ENCODE data around the gene TICAM2.

The TICAM2 gene

GRCh38 chr5:115599502-115599901 lies 2.8 kb downstream of the TICAM2 start:
- Histone ChIP-seq H3K4me1 (ENCODE audit: control extremely low read depth in 1 of 4, control insufficient read depth in 4 of 4, insufficient read depth in 4 of 4, low read length in 3 of 4) (peaks cover 15 to 33% (median 19%) of the 10 kb centered on the region in 4 experiments), H3K36me3 (ENCODE audit: control insufficient read depth in 4 of 4, insufficient read depth in 4 of 4, low read length in 3 of 4) (no peaks in the 10 kb centered on the region), H3K4me3 (ENCODE audit: control insufficient read depth in 1 of 7, extremely low read depth in 1 of 7, insufficient read depth in 4 of 7, low read depth in 2 of 7, low read length in 6 of 7) (no peak overlapping the region), H3K27ac (ENCODE audit: insufficient read depth in 1 of 2, low read depth in 1 of 2, low read length in 2 of 2, poor library complexity in 1 of 2, severe bottlenecking in 2 of 2) (no peak overlapping the region), H3K9me3 (ENCODE audit: control extremely low read depth in 1 of 5, control insufficient read depth in 4 of 5, insufficient read depth in 2 of 5, low read depth in 1 of 5, low read length in 4 of 5) (no peaks in the 10 kb centered on the region), H3K27me3 (replicated peaks in 2 of 5; ENCODE audit: control insufficient read depth in 4 of 5, insufficient read depth in 5 of 5, low read length in 4 of 5) (no peaks in the 10 kb centered on the region)
- ChIA-PET POLR2A (no interaction called here), CTCF (interaction anchor here (1.4 to 2.9 kb wide), 2 partner anchors 8 to 290 kb away, joined by 5 to 7 read pairs; no protein-coding TSS in a partner anchor)
- 100% methylated on average over 1 of the region's 1 CpG for WGBS (ENCODE audit: insufficient coverage)
- DNase-seq = peak in 2 of 3 donors; percentile 17 to 46

GRCh38 chr5:115594128-115595047 lies 7.9 kb downstream of the TICAM2 start:
- WGBS (ENCODE audit: insufficient coverage) = 100% methylated on average over 1 of the region's 2 CpGs
- H3K27me3 ChIP-seq (replicated peaks in 2 of 5; ENCODE audit: control insufficient read depth in 4 of 5, insufficient read depth in 5 of 5, low read length in 4 of 5) = no peaks in the 10 kb centered on the region

GRCh38 chr5:115589043-115589442 lies 13.2 kb downstream of the TICAM2 start:
- H3K9me3 ChIP-seq (ENCODE audit: control extremely low read depth in 1 of 5, control insufficient read depth in 4 of 5, insufficient read depth in 2 of 5, low read depth in 1 of 5, low read length in 4 of 5) = no peaks in the 10 kb centered on the region
- no peaks in the 10 kb centered on the region for H3K36me3 ChIP-seq (ENCODE audit: control insufficient read depth in 4 of 4, insufficient read depth in 4 of 4, low read length in 3 of 4)
- no peak for DNase-seq
- ChIA-PET POLR2A (no interaction called here), CTCF (interaction anchor here (3.8 to 4.0 kb wide), 2 partner anchors 14 to 280 kb away, joined by 16 to 26 read pairs; no protein-coding TSS in a partner anchor)
- H3K27ac ChIP-seq (ENCODE audit: insufficient read depth in 1 of 2, low read depth in 1 of 2, low read length in 2 of 2, poor library complexity in 1 of 2, severe bottlenecking in 2 of 2) = no peak overlapping the region
- no CpG with 5 or more reads among the region's 3 CpGs for WGBS (ENCODE audit: insufficient coverage)
- no peak overlapping the region for H3K4me3 ChIP-seq (ENCODE audit: control insufficient read depth in 1 of 7, extremely low read depth in 1 of 7, insufficient read depth in 4 of 7, low read depth in 2 of 7, low read length in 6 of 7)
- H3K4me1 ChIP-seq (ENCODE audit: control extremely low read depth in 1 of 4, control insufficient read depth in 4 of 4, insufficient read depth in 4 of 4, low read length in 3 of 4) = no peaks in the 10 kb centered on the region
- no peaks in the 10 kb centered on the region for H3K27me3 ChIP-seq (replicated peaks in 2 of 5; ENCODE audit: control insufficient read depth in 4 of 5, insufficient read depth in 5 of 5, low read length in 4 of 5)

More at GRCh38 chr5:115594128-115595047, 7.9 kb downstream of the TICAM2 start:
- ChIA-PET POLR2A (no interaction called here), CTCF (interaction anchor here (1.0 kb wide), 1 partner anchor 18 kb away, joined by 3 read pairs; no protein-coding TSS in a partner anchor)
- Histone ChIP-seq H3K36me3 (ENCODE audit: control insufficient read depth in 4 of 4, insufficient read depth in 4 of 4, low read length in 3 of 4) (no peaks in the 10 kb centered on the region), H3K27ac (ENCODE audit: insufficient read depth in 1 of 2, low read depth in 1 of 2, low read length in 2 of 2, poor library complexity in 1 of 2, severe bottlenecking in 2 of 2) (no peak overlapping the region), H3K4me1 (ENCODE audit: control extremely low read depth in 1 of 4, control insufficient read depth in 4 of 4, insufficient read depth in 4 of 4, low read length in 3 of 4) (peaks cover 0 to 3% (median 0%) of the 10 kb centered on the region in 4 experiments), H3K4me3 (ENCODE audit: control insufficient read depth in 1 of 7, extremely low read depth in 1 of 7, insufficient read depth in 4 of 7, low read depth in 2 of 7, low read length in 6 of 7) (no peak overlapping the region), H3K9me3 (ENCODE audit: control extremely low read depth in 1 of 5, control insufficient read depth in 4 of 5, insufficient read depth in 2 of 5, low read depth in 1 of 5, low read length in 4 of 5) (no peaks in the 10 kb centered on the region)
- no peak for DNase-seq

GRCh38 chr5:115588640-115589039 lies 13.6 kb downstream of the TICAM2 start:
- Histone ChIP-seq H3K36me3 (ENCODE audit: control insufficient read depth in 4 of 4, insufficient read depth in 4 of 4, low read length in 3 of 4) (no peaks in the 10 kb centered on the region), H3K4me1 (ENCODE audit: control extremely low read depth in 1 of 4, control insufficient read depth in 4 of 4, insufficient read depth in 4 of 4, low read length in 3 of 4) (no peaks in the 10 kb centered on the region), H3K27me3 (replicated peaks in 2 of 5; ENCODE audit: control insufficient read depth in 4 of 5, insufficient read depth in 5 of 5, low read length in 4 of 5) (no peaks in the 10 kb centered on the region), H3K9me3 (ENCODE audit: control extremely low read depth in 1 of 5, control insufficient read depth in 4 of 5, insufficient read depth in 2 of 5, low read depth in 1 of 5, low read length in 4 of 5) (no peaks in the 10 kb centered on the region), H3K27ac (ENCODE audit: insufficient read depth in 1 of 2, low read depth in 1 of 2, low read length in 2 of 2, poor library complexity in 1 of 2, severe bottlenecking in 2 of 2) (no peak overlapping the region), H3K4me3 (ENCODE audit: control insufficient read depth in 1 of 7, extremely low read depth in 1 of 7, insufficient read depth in 4 of 7, low read depth in 2 of 7, low read length in 6 of 7) (no peak overlapping the region)
- POLR2A ChIA-PET = no interaction called here
- CTCF ChIA-PET = interaction anchor here (1.1 to 4.0 kb wide), 4 partner anchors 13 to 280 kb away, joined by 3 to 26 read pairs (median 12); partner anchors contain the start of gene TICAM2
- WGBS (ENCODE audit: insufficient coverage) = 86% methylated on average over 3 of the region's 4 CpGs
- no peak for DNase-seq

- CTCF ChIA-PET = interaction anchor here (1.0 to 4.0 kb wide), 3 partner anchors 12 to 278 kb away, joined by 3 to 26 read pairs (median 4); no protein-coding TSS in a partner anchor
- no peak overlapping the region for H3K27ac ChIP-seq (ENCODE audit: insufficient read depth in 1 of 2, low read depth in 1 of 2, low read length in 2 of 2, poor library complexity in 1 of 2, severe bottlenecking in 2 of 2)
These were observed 15.6 kb downstream of the TICAM2 start for GRCh38 chr5:115586525-115587146.

GRCh38 chr5:115585265-115585664 lies 17.0 kb downstream of the TICAM2 start:
- POLR2A ChIA-PET = no interaction called here
- no peak for DNase-seq
- Histone ChIP-seq H3K4me1 (ENCODE audit: control extremely low read depth in 1 of 4, control insufficient read depth in 4 of 4, insufficient read depth in 4 of 4, low read length in 3 of 4) (no peaks in the 10 kb centered on the region), H3K9me3 (ENCODE audit: control extremely low read depth in 1 of 5, control insufficient read depth in 4 of 5, insufficient read depth in 2 of 5, low read depth in 1 of 5, low read length in 4 of 5) (no peaks in the 10 kb centered on the region), H3K4me3 (ENCODE audit: control insufficient read depth in 1 of 7, extremely low read depth in 1 of 7, insufficient read depth in 4 of 7, low read depth in 2 of 7, low read length in 6 of 7) (no peak overlapping the region), H3K27me3 (replicated peaks in 2 of 5; ENCODE audit: control insufficient read depth in 4 of 5, insufficient read depth in 5 of 5, low read length in 4 of 5) (no peaks in the 10 kb centered on the region), H3K27ac (ENCODE audit: insufficient read depth in 1 of 2, low read depth in 1 of 2, low read length in 2 of 2, poor library complexity in 1 of 2, severe bottlenecking in 2 of 2) (no peak overlapping the region), H3K36me3 (ENCODE audit: control insufficient read depth in 4 of 4, insufficient read depth in 4 of 4, low read length in 3 of 4) (no peaks in the 10 kb centered on the region)
- 100% methylated on average over 1 of the region's 1 CpG for WGBS (ENCODE audit: insufficient coverage)
- CTCF ChIA-PET = interaction anchor here (0.8 kb wide), 1 partner anchor 17 kb away, joined by 3 read pairs; no protein-coding TSS in a partner anchor

More at GRCh38 chr5:115586525-115587146, 15.6 kb downstream of the TICAM2 start:
- POLR2A ChIA-PET = no interaction called here
- 96% methylated on average over 3 of the region's 6 CpGs for WGBS (ENCODE audit: insufficient coverage)
- Histone ChIP-seq H3K27me3 (replicated peaks in 2 of 5; ENCODE audit: control insufficient read depth in 4 of 5, insufficient read depth in 5 of 5, low read length in 4 of 5) (no peaks in the 10 kb centered on the region), H3K36me3 (ENCODE audit: control insufficient read depth in 4 of 4, insufficient read depth in 4 of 4, low read length in 3 of 4) (no peaks in the 10 kb centered on the region), H3K4me3 (ENCODE audit: control insufficient read depth in 1 of 7, extremely low read depth in 1 of 7, insufficient read depth in 4 of 7, low read depth in 2 of 7, low read length in 6 of 7) (no peak overlapping the region), H3K9me3 (ENCODE audit: control extremely low read depth in 1 of 5, control insufficient read depth in 4 of 5, insufficient read depth in 2 of 5, low read depth in 1 of 5, low read length in 4 of 5) (no peaks in the 10 kb centered on the region), H3K4me1 (ENCODE audit: control extremely low read depth in 1 of 4, control insufficient read depth in 4 of 4, insufficient read depth in 4 of 4, low read length in 3 of 4) (no peaks in the 10 kb centered on the region)
- DNase-seq = peak in 2 of 3 donors; percentile 34 to 41

- no peaks in the 10 kb centered on the region for H3K4me1 ChIP-seq (ENCODE audit: control extremely low read depth in 1 of 4, control insufficient read depth in 4 of 4, insufficient read depth in 4 of 4, low read length in 3 of 4)
- no peak for DNase-seq
- no peak overlapping the region for H3K27ac ChIP-seq (ENCODE audit: insufficient read depth in 1 of 2, low read depth in 1 of 2, low read length in 2 of 2, poor library complexity in 1 of 2, severe bottlenecking in 2 of 2)
- CTCF ChIA-PET = no interaction called here
- H3K9me3 ChIP-seq (ENCODE audit: control extremely low read depth in 1 of 5, control insufficient read depth in 4 of 5, insufficient read depth in 2 of 5, low read depth in 1 of 5, low read length in 4 of 5) = no peaks in the 10 kb centered on the region
- no peaks in the 10 kb centered on the region for H3K36me3 ChIP-seq (ENCODE audit: control insufficient read depth in 4 of 4, insufficient read depth in 4 of 4, low read length in 3 of 4)
- 100% methylated on average over 1 of the region's 1 CpG for WGBS (ENCODE audit: insufficient coverage)
- no peaks in the 10 kb centered on the region for H3K27me3 ChIP-seq (replicated peaks in 2 of 5; ENCODE audit: control insufficient read depth in 4 of 5, insufficient read depth in 5 of 5, low read length in 4 of 5)
- POLR2A ChIA-PET = no interaction called here
- no peak overlapping the region for H3K4me3 ChIP-seq (ENCODE audit: control insufficient read depth in 1 of 7, extremely low read depth in 1 of 7, insufficient read depth in 4 of 7, low read depth in 2 of 7, low read length in 6 of 7)
These were observed 17.8 kb downstream of the TICAM2 start for GRCh38 chr5:115584501-115584900.

All from common myeloid progenitor, CD34-positive (primary cell).